ENCODE measurements around the gene CUZD1.
"Not testable (repeated sequence)": the region's sequence is repeated elsewhere in the genome, so short reads cannot be mapped to it uniquely, and the experiment has no call there.

Gene CUZD1

DNA sequence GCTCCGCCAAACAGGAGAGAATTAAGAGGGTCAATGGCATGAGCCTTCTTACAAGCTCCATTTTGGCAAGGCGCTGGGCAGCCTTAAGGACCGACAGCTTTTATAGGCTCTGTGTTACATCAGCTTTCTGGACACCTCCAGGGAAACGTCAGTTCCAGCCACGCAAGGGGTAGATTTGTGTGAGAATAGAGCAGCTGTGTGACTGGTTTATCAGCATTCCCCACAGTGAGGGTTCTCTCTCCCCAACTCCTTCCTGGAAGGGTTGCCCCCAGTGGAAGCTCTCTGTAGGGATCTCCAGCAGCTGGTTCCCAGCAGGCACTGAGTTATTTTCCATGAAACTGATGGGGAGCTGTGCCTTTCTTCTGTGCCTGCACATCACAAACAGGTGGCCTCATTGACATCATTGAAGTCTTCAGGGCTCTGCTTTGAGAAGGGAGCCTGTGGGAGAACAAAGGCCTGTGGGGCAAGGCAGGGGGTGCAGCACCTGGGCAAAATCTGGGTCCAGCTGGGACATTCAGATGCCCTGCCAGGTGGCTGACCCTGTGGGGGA, at the start of gene CUZD1:
TSS of gene CUZD1 (minus strand) at position 75 of the 550 bp plus-strand sequence. CDS start at position 61, 14 bp downstream.
- DNase-seq (ENCODE audit: low read depth in 2 of 2, low spot score in 1 of 2): no peak

DNA sequence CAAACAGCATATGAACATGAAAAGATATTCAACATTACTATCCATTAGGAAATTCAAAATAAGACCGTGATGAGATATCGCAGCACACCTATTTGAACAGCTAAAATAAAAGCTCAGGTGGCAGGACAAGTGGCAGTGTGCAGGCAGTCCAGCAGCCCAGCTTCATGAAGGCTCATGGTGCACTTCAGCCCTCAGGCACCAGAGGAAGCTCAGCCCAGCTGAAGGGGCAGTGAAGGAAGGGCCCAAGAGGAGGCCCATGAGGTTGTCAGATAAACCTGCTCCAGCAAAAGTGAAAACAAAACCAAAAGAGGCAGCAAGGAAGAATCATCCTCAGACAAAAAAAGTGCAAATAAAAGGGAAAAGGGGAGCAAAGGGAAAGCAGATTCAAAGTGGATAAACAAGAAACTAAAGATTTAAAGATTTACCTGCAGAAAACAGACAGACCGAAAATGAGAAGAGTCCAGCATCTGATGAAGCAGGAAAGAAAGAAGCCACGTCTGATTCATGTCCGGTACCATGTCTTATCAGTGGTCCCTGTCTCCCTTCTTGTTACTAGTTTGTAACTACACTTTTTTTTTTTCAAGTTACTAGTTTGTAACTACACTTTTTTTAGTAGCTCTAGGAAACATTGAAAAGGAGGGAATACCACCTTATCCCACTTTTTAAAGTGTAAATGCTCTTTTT, 48.7 kb upstream of the CUZD1 start:
- DNase-seq (ENCODE audit: low read depth in 2 of 2, low spot score in 1 of 2): no peak

GRCh38 chr10:122884166-122884565, 38.5 kb upstream of the CUZD1 start:
- no peak for DNase-seq (ENCODE audit: low read depth in 2 of 2, low spot score in 1 of 2)

DNA sequence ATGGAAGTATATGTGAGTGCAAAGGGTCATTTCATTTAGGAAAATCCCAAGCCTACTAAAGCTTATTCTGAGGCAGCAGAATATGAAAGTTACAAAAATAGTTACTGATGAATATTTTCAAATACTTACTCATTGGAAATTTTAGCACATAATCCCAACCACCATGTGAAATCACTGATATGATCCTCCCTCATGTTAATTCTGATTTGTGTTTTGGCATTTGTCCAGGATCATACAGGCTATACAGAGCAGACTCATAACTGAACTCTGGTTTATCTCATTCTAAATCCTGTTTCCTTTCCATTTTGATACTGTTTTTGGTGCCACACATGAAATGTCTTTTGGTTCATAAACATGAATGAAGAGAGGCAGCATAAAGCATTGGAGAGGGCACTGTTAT, 37.1 kb upstream of the CUZD1 start:
- DNase-seq (ENCODE audit: low read depth in 2 of 2, low spot score in 1 of 2): no peak

DNA sequence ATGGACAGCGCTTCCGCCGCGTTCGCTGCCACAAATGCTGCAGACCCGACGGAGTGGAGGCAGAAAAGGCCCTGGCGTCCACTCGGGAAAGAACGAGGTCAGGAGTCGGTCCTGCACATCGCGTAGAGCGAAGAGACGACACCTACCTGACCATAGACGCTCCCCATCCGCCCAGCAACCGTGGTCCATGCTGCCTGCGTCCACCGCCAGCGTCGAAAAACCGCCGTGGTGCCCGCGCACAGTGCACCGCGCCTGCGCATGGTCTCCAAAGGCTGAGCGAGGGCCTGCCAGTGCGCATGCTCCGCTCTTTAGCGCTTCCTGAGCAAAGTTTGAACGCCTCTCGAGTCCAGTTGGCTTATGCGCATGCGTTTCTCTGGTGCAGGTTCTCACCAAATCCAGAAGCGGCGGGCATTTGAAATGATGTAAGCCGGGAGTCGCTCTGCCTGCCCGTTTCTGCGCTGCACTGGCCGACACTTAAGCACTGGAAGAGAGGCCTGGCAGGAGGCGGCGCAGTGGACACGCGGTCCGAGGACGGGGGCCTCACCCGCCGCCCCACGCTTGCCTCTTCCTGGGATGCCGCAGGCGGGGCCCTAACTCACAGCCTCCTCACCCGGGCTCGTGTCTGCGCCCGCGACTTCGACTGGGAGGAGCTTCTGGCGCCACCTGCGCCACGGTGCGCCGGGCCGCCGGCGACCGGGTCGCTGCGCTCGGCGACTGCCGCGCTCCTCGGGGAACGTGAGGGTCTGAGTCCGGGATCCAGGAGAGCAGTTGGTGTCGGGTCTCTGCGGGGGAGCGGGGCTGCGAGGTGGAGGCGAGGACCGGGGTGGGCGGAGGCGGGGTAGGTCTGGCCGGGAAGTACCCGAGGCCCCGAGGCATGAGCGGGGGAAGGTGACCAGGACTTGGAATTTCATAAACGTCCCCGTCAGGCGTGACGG, 33.9 kb upstream of the CUZD1 start, which contains the start of gene FAM24B:
TSS of gene FAM24B (minus strand) at position 243 of the 935 bp plus-strand sequence. CDS start 29,066 bp downstream, outside the sequence.
- DNase-seq (ENCODE audit: low read depth in 2 of 2, low spot score in 1 of 2): peak; percentile 75 to 94

DNA sequence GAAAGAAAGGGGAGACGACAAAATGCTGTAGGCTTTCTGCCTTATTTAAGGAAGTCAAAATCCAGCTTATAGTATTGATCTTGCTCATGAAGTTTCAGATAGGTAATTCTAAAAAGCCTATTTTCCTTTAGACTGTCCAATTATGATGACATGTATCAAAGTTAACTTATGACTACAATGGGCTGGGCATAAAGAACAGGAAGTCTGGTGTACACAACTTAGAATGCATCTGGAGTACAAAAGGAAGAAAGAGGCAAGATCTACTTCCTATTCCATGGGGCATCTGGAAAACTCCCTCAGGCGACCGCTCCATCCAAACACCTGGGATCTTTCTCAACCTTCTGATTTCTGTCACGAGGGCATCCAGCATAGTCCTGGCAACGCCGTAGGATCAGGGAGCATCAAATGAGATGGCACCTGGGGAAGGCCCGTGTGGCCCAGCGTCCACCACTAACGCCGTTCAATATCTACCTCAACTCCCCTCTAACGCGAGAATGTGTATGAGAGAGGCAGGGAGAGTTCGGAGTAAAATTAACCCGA, 33.2 kb upstream of the CUZD1 start:
- DNase-seq (ENCODE audit: low read depth in 2 of 2, low spot score in 1 of 2): no peak

DNA sequence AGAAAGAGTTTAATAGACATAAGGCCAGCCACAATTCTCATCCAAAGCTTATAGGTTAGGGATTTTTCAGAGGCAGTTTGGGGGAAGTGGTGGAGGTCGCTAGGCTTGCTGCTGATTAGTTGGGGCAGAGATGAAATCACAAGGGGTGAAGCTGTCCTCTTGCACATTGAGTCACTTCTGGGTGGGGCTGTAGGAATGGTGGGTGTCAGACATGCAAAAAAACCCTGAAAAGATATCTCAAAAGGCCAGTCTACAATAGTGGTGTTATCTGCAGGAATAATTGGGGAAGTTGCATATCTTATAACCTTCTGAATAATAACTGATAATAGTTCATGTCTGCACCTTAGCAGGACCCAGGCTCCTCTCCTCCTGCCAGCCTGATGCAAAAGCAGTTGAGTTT, 31.6 kb upstream of the CUZD1 start:
- DNase-seq (ENCODE audit: low read depth in 2 of 2, low spot score in 1 of 2): no peak

DNA sequence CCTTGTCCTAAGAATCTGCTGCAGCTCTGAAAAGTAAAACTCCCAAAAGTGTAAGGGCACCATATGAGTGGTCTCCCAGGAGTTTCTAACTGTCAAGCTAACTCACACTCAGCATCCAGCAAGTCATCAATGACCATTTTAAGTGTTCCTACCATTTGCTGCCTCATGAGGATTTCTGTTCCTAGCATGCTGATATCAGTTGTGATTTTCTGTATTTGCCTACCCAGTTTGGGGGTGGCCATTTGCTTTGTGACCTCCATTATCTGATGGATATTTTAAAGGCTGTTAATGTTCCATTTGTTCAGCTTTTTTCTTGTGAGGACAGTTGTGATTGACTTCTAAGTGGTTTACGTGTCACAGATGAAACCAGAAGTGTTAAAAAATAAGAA, 30.8 kb upstream of the CUZD1 start:
- no peak for DNase-seq (ENCODE audit: low read depth in 2 of 2, low spot score in 1 of 2)

DNA sequence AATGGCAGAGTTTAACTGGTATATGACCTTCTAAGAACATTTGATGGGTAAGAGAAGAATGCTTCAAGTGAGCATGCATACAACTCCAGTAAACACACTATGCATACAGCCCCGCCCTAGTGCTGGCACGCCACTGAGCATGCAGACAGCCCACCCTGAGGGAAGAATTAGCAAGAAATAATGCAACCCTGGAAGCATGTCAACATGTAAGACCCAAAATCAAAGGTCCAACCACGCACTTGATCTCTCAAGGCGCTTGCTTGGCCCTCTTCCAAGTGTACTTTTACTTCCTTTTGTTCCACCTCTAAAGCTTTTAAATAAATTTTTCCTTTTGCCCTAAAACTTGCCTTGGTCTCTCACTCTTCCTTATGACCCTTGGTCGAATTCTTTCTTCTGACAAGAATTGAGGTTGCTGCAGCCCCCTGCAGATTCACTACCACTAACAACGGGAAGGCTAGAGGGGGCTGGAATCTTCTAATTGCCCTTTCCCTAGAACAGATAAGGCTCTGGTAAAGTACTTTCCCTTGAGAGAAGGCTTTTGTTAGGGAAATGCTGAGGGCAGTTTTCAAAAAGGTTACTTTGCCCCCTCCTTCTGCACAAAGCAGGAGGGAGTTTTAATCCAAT, 30.3 kb upstream of the CUZD1 start:
- no peak for DNase-seq (ENCODE audit: low read depth in 2 of 2, low spot score in 1 of 2)

GRCh38 chr10:122871947-122872346, 26.3 kb upstream of the CUZD1 start:
- not testable (repeated sequence) for DNase-seq (ENCODE audit: low read depth in 2 of 2, low spot score in 1 of 2)

- not testable (repeated sequence) for DNase-seq (ENCODE audit: low read depth in 2 of 2, low spot score in 1 of 2)
Measured at GRCh38 chr10:122868768-122869167, 23.1 kb upstream of the CUZD1 start.

DNA sequence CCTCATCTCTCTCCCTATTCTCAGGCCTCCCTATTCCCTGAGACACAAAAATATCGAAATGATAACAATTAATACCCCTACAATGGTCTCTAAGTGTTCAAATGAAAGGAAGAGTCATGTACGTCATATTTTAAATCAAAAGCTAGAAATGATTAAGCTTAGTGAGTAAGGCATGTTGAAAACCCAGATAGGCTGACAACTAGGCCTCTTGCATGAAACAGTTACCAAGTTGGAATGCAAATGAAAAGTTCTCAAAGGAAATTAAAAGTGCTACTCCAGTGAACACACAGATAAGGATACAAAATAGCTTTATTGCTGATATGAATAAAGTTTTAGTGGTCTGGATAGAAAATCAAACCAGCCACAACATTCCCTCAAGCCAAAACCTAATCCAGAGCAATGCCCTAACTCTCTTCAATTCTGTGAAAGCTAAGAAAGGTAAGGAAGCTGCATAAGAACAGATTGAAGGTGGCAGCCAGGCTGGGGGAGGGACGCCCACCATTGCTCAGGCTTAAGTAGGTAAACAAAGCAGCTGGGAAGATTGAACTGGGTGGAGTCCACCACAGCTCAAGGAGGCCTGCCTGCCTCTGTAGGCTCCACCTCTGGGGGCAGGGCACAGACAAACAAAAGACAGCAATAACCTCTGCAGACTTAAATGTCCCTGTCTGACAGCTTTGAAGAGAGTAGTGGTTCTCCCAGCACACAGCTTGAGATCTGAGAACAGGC, 21.3 kb upstream of the CUZD1 start:
- DNase-seq (ENCODE audit: low read depth in 2 of 2, low spot score in 1 of 2): not testable (repeated sequence)

- no peak for DNase-seq (ENCODE audit: low read depth in 2 of 2, low spot score in 1 of 2)
Measured at GRCh38 chr10:122864901-122865300, 19.2 kb upstream of the CUZD1 start.

GRCh38 chr10:122864194-122864592, 18.5 kb upstream of the CUZD1 start:
- DNase-seq (ENCODE audit: low read depth in 2 of 2, low spot score in 1 of 2): no peak

- DNase-seq (ENCODE audit: low read depth in 2 of 2, low spot score in 1 of 2): no peak
Measured at GRCh38 chr10:122863216-122864193, 17.8 kb upstream of the CUZD1 start.

- no peak for DNase-seq (ENCODE audit: low read depth in 2 of 2, low spot score in 1 of 2)
Measured at GRCh38 chr10:122861711-122862161, 16.1 kb upstream of the CUZD1 start.

GRCh38 chr10:122859527-122859926, 13.9 kb upstream of the CUZD1 start:
- DNase-seq (ENCODE audit: low read depth in 2 of 2, low spot score in 1 of 2): no peak

DNA sequence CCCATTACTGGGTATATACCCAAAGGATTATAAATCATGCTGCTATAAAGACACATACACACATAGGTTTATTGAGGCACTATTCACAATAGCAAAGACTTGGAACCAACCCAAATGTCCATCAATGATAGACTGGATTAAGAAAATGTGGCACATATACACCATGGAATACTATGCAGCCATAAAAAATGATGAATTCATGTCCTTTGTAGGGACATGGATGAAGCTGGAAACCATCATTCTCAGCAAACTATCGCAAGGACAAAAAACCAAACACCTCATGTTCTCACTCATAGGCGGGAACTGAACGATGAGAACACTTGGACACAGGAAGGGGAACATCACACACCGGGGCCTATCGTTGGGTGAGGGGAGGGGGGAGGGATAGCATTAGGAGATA, 12.4 kb upstream of the CUZD1 start:
- DNase-seq (ENCODE audit: low read depth in 2 of 2, low spot score in 1 of 2): not testable (repeated sequence)

- DNase-seq (ENCODE audit: low read depth in 2 of 2, low spot score in 1 of 2): no peak
Measured at GRCh38 chr10:122856902-122857301, 11.2 kb upstream of the CUZD1 start.
